Fibroblast of skin of left quadriceps (primary cell): ENCODE measurements around the gene GFI1.
"Not testable (repeated sequence)": the region's sequence is repeated elsewhere in the genome, so short reads cannot be mapped to it uniquely, and the experiment has no call there.

Source experiments
- DNase-seq, 2 experiments: peaks; one replicate each; pipeline ENCODE4 v3.0.0-alpha.2; 2013; ENCODE audit warnings: low read depth in 2 of 2

Gene GFI1

DNA sequence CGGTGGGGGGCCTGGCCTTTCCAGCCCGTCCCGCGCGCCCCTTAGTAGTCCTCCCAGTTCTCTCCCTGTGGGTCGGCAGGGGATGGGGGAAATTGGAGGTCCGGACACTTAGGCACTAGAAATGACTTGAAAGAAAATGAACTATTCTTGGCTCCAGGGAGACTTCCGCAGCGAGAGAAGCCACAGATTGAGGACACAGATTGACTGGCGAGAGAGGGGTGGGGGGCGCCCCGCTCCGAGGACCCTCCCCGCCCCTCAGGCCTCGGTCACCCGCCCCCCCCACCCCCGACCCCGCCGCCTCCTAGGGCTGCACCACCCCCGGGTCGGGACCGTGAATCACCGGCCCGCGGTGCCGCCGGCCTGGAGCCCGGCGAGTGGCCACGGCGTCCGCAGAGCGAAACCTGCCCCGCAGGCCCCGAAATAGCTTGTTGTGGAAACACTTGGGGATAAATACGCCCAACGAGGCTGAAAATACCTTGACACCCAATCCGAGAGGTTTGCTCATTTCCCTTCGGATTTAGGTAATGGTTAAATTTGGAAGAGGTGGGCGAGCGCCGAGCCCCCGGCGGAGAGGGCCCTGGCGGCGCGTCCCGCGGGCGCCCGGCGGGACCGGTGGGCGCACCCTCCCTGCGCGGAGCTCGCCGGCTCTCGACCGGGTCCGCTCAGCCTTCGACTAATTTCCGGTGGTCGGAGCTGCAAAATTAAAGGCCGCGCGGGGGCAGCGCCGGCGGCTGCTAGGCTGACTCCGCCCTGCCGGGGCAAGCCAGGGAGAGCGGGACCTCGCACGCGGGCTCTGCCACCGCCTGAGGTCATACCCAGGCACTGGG lies at the start of gene GFI1:
GFI1 (minus strand) TSS at position 675 of the 827 bp plus-strand sequence. CDS start 3,438 bp downstream, outside the sequence.
- no peak for DNase-seq

DNA sequence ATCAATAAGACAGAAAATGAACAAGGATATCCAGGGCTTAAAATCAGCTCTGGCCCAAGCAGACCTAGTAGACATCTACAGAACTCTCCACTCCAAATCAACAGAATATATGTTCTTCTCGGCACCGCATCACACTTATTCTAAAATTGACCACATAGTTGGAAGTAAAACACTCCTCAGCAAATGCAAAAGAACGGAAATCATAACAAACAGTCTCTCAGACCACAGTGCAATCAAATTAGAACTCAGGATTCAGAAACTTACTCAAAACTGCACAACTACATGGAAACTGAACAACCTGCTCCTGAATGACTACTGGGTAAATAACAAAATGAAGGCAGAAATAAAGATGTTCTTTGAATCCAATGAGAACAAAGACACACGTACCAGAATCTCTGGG lies 45.6 kb upstream of the GFI1 start:
- DNase-seq, result not testable (repeated sequence)

DNA sequence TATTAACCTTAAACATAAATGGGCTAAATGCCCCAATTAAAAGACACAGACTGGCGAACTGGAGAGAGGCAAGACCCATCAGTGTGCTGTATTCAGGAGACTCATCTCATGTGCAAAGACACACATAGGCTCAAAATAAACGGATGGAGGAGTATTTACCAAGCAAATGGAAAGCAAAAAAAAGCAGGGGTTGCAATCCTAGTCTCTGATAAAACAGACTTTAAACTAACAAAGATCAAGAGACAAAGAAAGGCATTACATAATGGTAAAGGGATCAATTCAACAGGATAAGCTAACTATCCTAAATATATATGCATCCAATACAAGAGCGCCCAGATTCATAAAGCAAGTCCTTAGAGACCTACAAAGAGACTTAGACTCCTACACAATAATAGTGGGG lies 45.2 kb upstream of the GFI1 start:
- not testable (repeated sequence) for DNase-seq

DNA sequence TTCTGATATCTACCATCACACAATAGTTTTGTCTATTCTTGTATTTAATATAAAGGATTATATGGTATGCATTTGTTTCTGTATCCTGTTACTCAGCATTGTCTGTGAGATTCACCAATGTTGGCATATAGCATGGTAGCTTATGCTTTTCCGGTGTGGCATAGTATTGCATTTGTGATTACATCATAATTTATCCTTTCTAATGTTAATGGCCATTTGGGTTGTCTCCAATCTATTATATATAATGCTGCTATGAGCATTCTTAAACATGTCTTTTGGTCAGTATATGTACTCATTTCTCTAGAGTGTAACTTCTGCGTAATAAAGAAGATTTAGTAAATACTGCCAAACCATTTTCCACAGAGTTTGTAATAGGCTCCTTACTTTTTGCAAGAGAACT lies 40.9 kb upstream of the GFI1 start:
- DNase-seq, result no peak

- not testable (repeated sequence) for DNase-seq
Observed at GRCh38 chr1:92524944-92525590, 38.3 kb upstream of the GFI1 start.

DNA sequence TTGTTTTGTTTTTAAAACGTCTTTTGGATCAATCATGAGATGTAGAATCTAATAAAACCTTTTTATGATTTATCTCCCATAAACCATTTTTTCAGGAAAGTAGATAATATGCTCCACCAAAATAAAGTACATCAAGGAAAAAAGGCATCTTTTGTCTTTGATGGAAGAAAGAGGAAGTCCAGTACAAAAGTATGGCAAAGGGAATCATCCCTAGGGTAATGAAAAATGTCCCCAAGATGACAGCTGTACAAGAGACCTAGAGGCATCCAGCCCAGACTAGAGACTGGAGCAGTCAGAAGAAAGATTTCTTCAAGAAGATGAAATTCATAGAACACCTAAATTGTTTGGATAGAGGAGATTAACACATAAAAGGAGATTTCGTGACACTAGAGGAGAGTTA lies 32.3 kb upstream of the GFI1 start:
- DNase-seq, result no peak

GRCh38 chr1:92516574-92516973 lies 29.8 kb upstream of the GFI1 start:
- no peak for DNase-seq

DNA sequence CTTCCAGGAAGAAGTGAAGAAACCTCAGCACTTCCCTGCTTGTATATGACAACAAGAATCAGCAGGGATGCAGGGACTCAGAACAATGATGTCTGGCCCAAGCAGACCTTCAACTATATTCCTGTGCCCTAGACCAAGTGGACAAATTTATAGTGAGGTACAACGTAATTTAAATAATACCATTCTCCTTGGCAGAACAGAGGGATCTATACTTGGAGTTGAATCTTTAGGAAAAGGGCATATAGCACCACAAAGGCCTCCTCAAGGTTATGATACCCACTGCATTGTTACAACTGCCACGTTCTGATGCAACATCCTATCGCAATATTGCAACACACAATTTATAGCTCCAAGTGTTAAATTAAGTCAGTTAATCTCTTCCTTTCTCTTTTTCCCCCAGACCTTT lies 29.1 kb upstream of the GFI1 start:
- no peak for DNase-seq

GRCh38 chr1:92511541-92511940 lies 24.8 kb upstream of the GFI1 start:
- no peak for DNase-seq

DNA sequence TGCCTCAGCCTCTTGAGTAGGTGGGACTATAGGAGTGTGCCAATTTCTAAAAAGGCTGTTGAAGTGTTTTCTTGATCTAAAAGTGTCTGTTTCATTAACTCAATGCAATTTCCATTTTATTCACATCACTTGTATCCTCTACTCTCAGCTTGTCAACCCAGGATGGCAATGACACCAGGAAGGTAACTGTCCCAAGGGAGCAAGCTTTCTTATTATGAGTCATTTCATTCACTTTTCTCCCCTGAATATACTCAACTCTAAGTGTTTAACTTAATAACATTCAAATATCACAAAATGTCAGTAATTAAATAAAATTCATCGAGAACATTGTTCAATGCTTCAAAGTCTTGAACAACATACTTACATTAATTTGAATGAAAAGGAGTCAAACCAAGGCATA lies 22.9 kb upstream of the GFI1 start:
- DNase-seq, result no peak

DNA sequence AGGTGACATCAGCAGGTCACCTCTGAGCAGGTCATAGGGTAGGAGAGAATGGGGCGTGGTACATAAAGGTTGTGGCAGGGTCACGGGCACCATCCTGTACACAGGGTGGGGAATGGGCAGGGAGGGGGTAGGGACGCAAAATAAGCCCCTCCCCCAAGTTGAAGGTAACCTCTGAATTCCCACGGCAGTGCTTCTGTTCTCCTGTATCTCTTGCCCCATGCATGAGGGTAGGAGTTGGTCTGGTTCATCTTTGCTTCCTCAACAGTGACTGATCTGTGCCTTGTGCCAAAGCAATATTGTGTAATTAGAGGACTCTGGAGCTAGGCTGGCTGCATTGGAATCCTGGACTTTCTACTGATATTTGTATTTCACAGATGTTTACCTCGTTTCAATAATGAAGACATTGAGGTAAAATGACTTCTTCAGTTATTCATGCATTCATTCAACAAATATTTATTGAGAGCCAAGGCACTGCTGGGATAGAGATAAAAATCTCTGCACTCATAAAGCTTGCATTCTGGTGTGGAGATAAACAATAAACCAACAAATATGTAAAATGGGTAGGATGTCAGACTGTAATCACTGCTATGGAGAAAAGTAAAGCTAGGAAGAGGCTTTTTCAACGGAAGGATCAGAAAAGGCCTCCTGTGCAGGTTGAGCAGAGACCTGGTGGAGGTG lies 18.4 kb upstream of the GFI1 start:
- no peak for DNase-seq

DNA sequence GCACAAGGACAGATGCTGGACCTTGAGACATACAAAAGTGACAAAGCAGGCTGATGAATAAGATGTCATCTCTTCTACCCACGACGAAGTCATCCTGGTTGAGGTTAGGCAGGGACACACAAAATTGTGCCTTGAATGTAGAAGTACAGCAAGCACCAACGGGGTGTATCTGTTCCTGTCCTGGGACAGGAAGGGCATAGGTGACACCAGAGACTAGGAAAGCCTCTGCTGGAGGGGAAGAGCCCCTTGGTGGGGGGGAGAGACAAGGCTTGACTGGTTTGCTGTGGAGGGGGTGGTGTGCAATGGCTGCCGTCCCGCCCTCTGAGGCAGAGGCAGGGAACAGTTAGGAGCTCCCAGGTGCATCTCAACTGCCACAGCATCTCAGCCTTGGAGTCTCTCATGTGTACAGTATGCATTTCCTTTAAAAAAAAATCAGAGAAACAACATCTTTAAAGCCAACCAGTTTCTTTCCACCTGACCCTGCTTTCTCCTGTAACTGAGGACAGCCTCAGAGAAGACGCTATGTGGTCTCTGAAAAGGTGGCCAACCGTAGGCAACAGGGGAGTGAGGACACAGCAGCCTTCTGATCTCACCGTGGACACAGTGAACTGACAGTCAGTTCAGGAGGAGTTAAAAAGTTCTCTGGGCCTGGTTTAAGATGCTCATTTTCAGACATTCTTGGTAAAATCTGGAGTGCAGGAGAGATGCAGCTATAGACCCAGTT lies 17.7 kb upstream of the GFI1 start:
- no peak for DNase-seq

GRCh38 chr1:92503926-92504285 lies 17.2 kb upstream of the GFI1 start:
- DNase-seq, result no peak

DNA sequence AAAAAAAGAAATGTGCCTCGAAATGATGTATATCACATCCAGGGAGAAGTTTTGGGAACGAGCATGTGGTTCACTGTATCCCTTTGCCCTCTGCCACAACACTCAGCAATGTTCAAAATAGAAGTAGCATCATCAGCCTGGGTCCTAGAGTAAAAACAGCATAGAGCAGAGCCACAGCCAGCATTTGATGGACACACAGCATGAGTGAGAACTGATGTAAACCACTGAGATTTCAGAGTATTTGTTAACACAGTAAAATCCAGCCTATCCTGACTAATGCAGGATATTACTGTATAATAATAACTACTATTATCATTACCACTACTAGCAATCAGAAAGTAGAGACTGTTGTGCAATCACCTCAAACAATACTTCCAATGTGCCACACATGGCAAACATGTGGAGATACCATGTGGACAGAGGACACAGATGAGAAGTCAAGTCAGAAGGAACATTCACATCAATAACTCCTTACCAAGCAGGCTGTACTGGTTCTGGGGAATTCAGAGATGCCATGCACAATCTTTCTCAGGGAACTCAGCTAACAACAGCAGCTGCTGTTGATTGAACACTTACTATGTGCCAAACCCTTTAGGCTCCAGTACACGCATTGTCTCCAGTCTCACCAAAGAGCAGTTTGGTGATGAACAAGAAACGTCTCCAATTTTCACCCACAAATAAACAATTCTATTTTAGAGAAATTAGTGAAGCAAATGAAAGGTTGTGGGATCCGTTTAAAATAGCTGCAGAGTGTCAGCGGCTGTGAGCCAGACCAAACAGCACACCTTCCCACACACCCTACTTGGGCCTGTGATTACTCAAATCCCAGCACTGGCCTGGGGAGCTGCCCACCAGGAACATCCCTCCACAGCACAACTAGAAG lies 16.6 kb upstream of the GFI1 start:
- DNase-seq, result no peak

- DNase-seq, result peak; percentile 7 to 15
Observed at GRCh38 chr1:92502247-92502646, 15.5 kb upstream of the GFI1 start.

DNA sequence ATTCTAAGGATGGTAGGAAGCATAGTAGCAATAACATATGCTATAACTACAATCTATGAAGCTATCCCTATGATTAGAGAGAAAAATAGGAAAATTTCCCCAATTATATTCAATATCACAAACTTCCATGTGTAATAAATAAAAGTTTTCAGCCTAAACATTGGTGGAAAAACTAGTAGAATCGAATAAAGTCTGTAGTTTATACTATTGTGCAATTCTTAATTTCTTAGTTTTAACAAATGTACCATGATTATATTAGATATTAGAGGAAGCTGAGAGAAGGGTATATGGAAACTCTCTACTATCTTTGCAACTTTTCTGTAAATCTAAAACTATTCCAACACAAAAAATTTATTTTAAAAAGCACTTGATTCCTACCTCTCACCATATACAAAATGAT lies 13.8 kb upstream of the GFI1 start:
- no peak for DNase-seq

- no peak for DNase-seq
Observed at GRCh38 chr1:92495392-92496063, 8.8 kb upstream of the GFI1 start.

- DNase-seq, result no peak
Observed at GRCh38 chr1:92494485-92495141, 7.9 kb upstream of the GFI1 start.

GRCh38 chr1:92493139-92493538 lies 6.4 kb upstream of the GFI1 start:
- no peak for DNase-seq

GRCh38 chr1:92488832-92489231 lies 2.1 kb upstream of the GFI1 start:
- no peak for DNase-seq
